CD14-positive monocyte (primary cell): ENCODE results near the gene ZSCAN26. TPM values are rescaled to one million over a fixed set of nuclear protein-coding genes. Genes with fewer than 3 reads are reported as not detected.

Experiments used
- DNase-seq, 3 donors: peaks; one replicate each; pipeline ENCODE4 v3.0.0-alpha.2; 2011 to 2022
- H2AFZ ChIP-seq: 2 replicates; pipeline ENCODE4 v1.6.0; 2012; ENCODE audit warnings: mild to moderate bottlenecking, low read depth, low read length, inconsistent platforms; ENCODE audit not compliant: insufficient read depth, poor library complexity, severe bottlenecking
- H3K27ac ChIP-seq, 2 donors: 1 replicate in 1 of 2; 2 replicates in 1 of 2; pipeline ENCODE4 v1.5.1; 2012 to 2013; ENCODE audit warnings: low read length in 2 of 2, control low read depth in 1 of 2, inconsistent platforms in 1 of 2, low read depth in 1 of 2, mild to moderate bottlenecking in 1 of 2
- H3K27me3 ChIP-seq, 2 donors: one replicate each; pipeline versions ENCODE4 v1.6.0 to v1.6.1; 2011 to 2013; ENCODE audit warnings: low read length in 2 of 2; ENCODE audit not compliant: control insufficient read depth in 2 of 2, insufficient read depth in 2 of 2
- H3K36me3 ChIP-seq, 2 donors: replicated peaks in 1 of 2; 1 replicate in 1 of 2; 2 replicates in 1 of 2; pipeline versions ENCODE4 v1.5.1 to v1.6.1; 2012 to 2013; ENCODE audit warnings: low read length in 2 of 2, control low read depth in 1 of 2, inconsistent platforms in 1 of 2, mild to moderate bottlenecking in 1 of 2; ENCODE audit not compliant: insufficient read depth in 2 of 2, control insufficient read depth in 1 of 2
- H3K4me1 ChIP-seq, 2 donors: 1 replicate in 1 of 2; 2 replicates in 1 of 2; pipeline versions ENCODE4 v1.5.1 to v1.6.1; 2012 to 2013; ENCODE audit warnings: low read length in 2 of 2, control low read depth in 1 of 2, inconsistent platforms in 1 of 2, mild to moderate bottlenecking in 1 of 2, moderate library complexity in 1 of 2; ENCODE audit not compliant: insufficient read depth in 2 of 2, control insufficient read depth in 1 of 2
- H3K4me2 ChIP-seq: replicated peaks from 2 replicates; pipeline ENCODE3; 2012; ENCODE audit warnings: low read length, moderate library complexity, mild to moderate bottlenecking; ENCODE audit not compliant: poor library complexity, severe bottlenecking; ENCODE audit errors: extremely low read depth
- H3K4me3 ChIP-seq, 3 experiments: fragments of 200-600 bp in 1 of 3; sonication (generic) in 1 of 3; replicated peaks in 1 of 3; 1 replicate in 2 of 3; 2 replicates in 1 of 3; pipeline ENCODE4 v1.5.1; 2011 to 2013; ENCODE audit warnings: low read length in 3 of 3, mild to moderate bottlenecking in 3 of 3, control low read depth in 2 of 3, low read depth in 2 of 3, inconsistent platforms in 1 of 3, moderate library complexity in 1 of 3
- H3K79me2 ChIP-seq: 2 replicates; pipeline ENCODE4 v1.6.0; 2012; ENCODE audit warnings: mild to moderate bottlenecking, control low read depth, inconsistent platforms, low read length, moderate library complexity; ENCODE audit not compliant: insufficient read depth
- H3K9ac ChIP-seq: 2 replicates; pipeline ENCODE4 v1.6.0; 2017; ENCODE audit warnings: low read length, mild to moderate bottlenecking; ENCODE audit not compliant: insufficient read depth, poor library complexity, severe bottlenecking
- H3K9me3 ChIP-seq, 2 donors: replicated peaks in 1 of 2; 1 replicate in 1 of 2; 2 replicates in 1 of 2; pipeline versions ENCODE4 v1.5.1 to v1.6.1; 2012 to 2013; ENCODE audit warnings: low read length in 2 of 2, control low read depth in 1 of 2; ENCODE audit not compliant: control insufficient read depth in 1 of 2, insufficient read depth in 1 of 2
- H4K20me1 ChIP-seq: 2 replicates; pipeline ENCODE4 v1.6.0; 2012; ENCODE audit warnings: mild to moderate bottlenecking, low read length, control low read depth, moderate library complexity; ENCODE audit not compliant: insufficient read depth
- H3K27ac Mint-ChIP-seq, 7 donors: one replicate each; pipeline ENCODE4 v1.8.0; 2020; ENCODE audit warnings: mild to moderate bottlenecking in 7 of 7, mixed read lengths in 7 of 7, moderate library complexity in 6 of 7, inconsistent platforms in 2 of 7
- H3K27me3 Mint-ChIP-seq, 3 donors: one replicate each; pipeline ENCODE4 v1.8.0; 2021 to 2022; ENCODE audit warnings: low read depth in 3 of 3, mild to moderate bottlenecking in 3 of 3, mixed read lengths in 3 of 3, moderate library complexity in 3 of 3, inconsistent platforms in 1 of 3
- H3K36me3 Mint-ChIP-seq, 2 donors: one replicate each; pipeline ENCODE4 v1.8.0; 2020; ENCODE audit warnings: mixed read lengths in 2 of 2, inconsistent platforms in 1 of 2, mild to moderate bottlenecking in 1 of 2
- H3K4me1 Mint-ChIP-seq: one replicate; pipeline ENCODE4 v1.8.0; 2020; ENCODE audit warnings: mild to moderate bottlenecking, mixed read lengths
- H3K4me3 Mint-ChIP-seq, 2 donors: one replicate each; pipeline ENCODE4 v1.8.0; 2020; ENCODE audit warnings: mild to moderate bottlenecking in 2 of 2, mixed read lengths in 2 of 2, moderate library complexity in 1 of 2
- H3K9me3 Mint-ChIP-seq, 7 donors: one replicate each; pipeline ENCODE4 v1.8.0; 2020 to 2022; ENCODE audit warnings: mixed read lengths in 7 of 7, mild to moderate bottlenecking in 6 of 7, moderate library complexity in 6 of 7, inconsistent platforms in 2 of 7
- WGBS: methylation state at CpG from one replicate; pipeline ENCODE4 v1.1.5; 2013; ENCODE audit warnings: missing lambda C conversion rate; ENCODE audit not compliant: insufficient coverage; 5-methylcytosine and 5-hydroxymethylcytosine counted together
- intact Hi-C, 2 donors: fragments of 100-400 bp; cut with micrococcal nuclease; formaldehyde crosslinking; loops; one replicate each; pipeline versions ENCODE4 v1.15.0 to v1.15.1; 2023
- polyA plus RNA-seq, 3 donors: library from polyadenylated mRNA; depleted of rRNA in 1 of 3; unstranded in 2 of 3; stranded (reverse) in 1 of 3; fragments of 300-500 nt in 2 of 3; fragments of >200 nt in 1 of 3; fragmentation: Illumina TruSeq in 2 of 3; gene quantifications; 1 replicate in 2 of 3; 2 replicates in 1 of 3; pipeline ENCODE4 v1.2.3, GENCODE V29; 2012 to 2021
- TF ChIP-seq, protein P1 (sequence below): fragments of 200-600 bp; IDR thresholded peaks from one replicate; pipeline ENCODE4 v1.8.0; 2022; ENCODE audit warnings: antibody characterized with exemption, mild to moderate bottlenecking

The ZSCAN26 gene
- polyA plus RNA-seq, 3 donors, result 3.4 to 8.3 (median 3.5) TPM

DNA sequence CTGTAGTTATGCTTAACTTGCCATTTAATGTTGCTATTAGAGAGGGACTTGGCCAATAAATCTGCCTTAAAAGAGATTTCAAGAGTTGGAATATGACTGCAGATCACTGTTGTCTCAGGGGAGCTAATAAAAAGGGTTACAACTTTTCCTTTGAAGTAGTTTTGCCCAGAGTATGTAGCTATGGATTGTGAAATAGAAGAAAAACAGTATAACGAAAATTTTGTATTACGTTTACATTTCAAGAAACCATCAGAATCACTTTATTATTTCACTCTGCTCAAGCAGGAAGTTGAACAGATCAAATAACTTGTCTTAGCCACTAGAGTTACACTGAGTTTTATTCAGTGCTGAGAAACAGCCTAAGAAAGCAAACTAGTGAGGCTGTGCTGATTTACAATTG is 3.0 kb upstream of the ZSCAN26 start:
- H3K4me3 Mint-ChIP-seq, result no peak overlapping the region
- intact Hi-C loops, result loop anchor here in 1 of 2 donors (10.0 kb wide), 1 partner anchor 71 kb away; the partner anchor contains the start of gene ZSCAN31

GRCh38 chr6:28264834-28265401 is 2.0 kb upstream of the ZSCAN26 start:
- Histone ChIP-seq H3K27me3 (no peaks in the 10 kb centered on the region), H3K79me2 (peaks cover 23% of the 10 kb centered on the region), H3K9ac (no peak overlapping the region), H3K36me3 (no peaks in the 10 kb centered on the region), H3K4me2 (no peak overlapping the region), H3K27ac (no peak overlapping the region), H4K20me1 (no peaks in the 10 kb centered on the region), H3K9me3 (peaks cover 4% of the 10 kb centered on the region in 2 donors), H3K4me1 (peaks cover 7 to 9% of the 10 kb centered on the region in 2 donors), H2AFZ (no peak overlapping the region), H3K4me3 (no peak overlapping the region)
- no CpG with 5 or more reads among the region's 4 CpGs for WGBS
- DNase-seq, result no peak
- H3K4me3 Mint-ChIP-seq, result no peak overlapping the region
- H3K27ac Mint-ChIP-seq, result no peak overlapping the region
- peaks cover 0 to 5% (median 3%) of the 10 kb centered on the region in 3 donors for H3K27me3 Mint-ChIP-seq
- TF ChIP-seq, protein P1, sequence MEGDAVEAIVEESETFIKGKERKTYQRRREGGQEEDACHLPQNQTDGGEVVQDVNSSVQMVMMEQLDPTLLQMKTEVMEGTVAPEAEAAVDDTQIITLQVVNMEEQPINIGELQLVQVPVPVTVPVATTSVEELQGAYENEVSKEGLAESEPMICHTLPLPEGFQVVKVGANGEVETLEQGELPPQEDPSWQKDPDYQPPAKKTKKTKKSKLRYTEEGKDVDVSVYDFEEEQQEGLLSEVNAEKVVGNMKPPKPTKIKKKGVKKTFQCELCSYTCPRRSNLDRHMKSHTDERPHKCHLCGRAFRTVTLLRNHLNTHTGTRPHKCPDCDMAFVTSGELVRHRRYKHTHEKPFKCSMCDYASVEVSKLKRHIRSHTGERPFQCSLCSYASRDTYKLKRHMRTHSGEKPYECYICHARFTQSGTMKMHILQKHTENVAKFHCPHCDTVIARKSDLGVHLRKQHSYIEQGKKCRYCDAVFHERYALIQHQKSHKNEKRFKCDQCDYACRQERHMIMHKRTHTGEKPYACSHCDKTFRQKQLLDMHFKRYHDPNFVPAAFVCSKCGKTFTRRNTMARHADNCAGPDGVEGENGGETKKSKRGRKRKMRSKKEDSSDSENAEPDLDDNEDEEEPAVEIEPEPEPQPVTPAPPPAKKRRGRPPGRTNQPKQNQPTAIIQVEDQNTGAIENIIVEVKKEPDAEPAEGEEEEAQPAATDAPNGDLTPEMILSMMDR, result no peak
- no peaks in the 10 kb centered on the region for H3K36me3 Mint-ChIP-seq
- intact Hi-C loops, result loop anchor here in 1 of 2 donors (10.0 kb wide), 1 partner anchor 70 kb away; the partner anchor contains the start of gene ZSCAN31
- H3K4me1 Mint-ChIP-seq, result no peaks in the 10 kb centered on the region
- peaks cover 0 to 11% (median 5%) of the 10 kb centered on the region in 7 donors for H3K9me3 Mint-ChIP-seq

More for the DNA sequence above, 3.0 kb upstream of the ZSCAN26 start:
- Histone ChIP-seq H3K79me2 (peaks cover 19% of the 10 kb centered on the region), H2AFZ (no peak overlapping the region), H3K27ac (no peak overlapping the region), H3K9ac (no peak overlapping the region), H3K4me2 (no peak overlapping the region), H3K27me3 (peaks cover 0 to 2% of the 10 kb centered on the region in 2 donors), H3K4me3 (no peak overlapping the region), H3K4me1 (peaks cover 15% of the 10 kb centered on the region in 2 donors), H3K36me3 (no peaks in the 10 kb centered on the region), H4K20me1 (no peaks in the 10 kb centered on the region), H3K9me3 (peaks cover 4 to 11% of the 10 kb centered on the region in 2 donors)
- H3K27me3 Mint-ChIP-seq, result peaks cover 0 to 10% (median 3%) of the 10 kb centered on the region in 3 donors
- H3K36me3 Mint-ChIP-seq, result peaks cover 4% of the 10 kb centered on the region in 2 donors
- no peak for DNase-seq
- WGBS, result no CpG with 5 or more reads among the region's 2 CpGs
- H3K4me1 Mint-ChIP-seq, result peaks cover 7% of the 10 kb centered on the region
- no peak overlapping the region for H3K27ac Mint-ChIP-seq
- TF ChIP-seq, protein P1, result no peak
- H3K9me3 Mint-ChIP-seq, result peaks cover 9 to 21% (median 15%) of the 10 kb centered on the region in 7 donors
